Ureter (tissue), 1 donor: Measurements from ENCODE around the gene KRT1. TPM values are rescaled to one million over a fixed set of nuclear protein-coding genes. Genes with fewer than 3 reads are reported as not detected.
"Not testable (repeated sequence)": the region's sequence is repeated elsewhere in the genome, so short reads cannot be mapped to it uniquely, and the experiment has no call there.

Source experiments
- DNase-seq: peaks from one replicate; pipeline ENCODE4 v3.0.0-alpha.2; 2020; ENCODE audit warnings: low spot score
- total RNA-seq: library from RNA; stranded (reverse); gene quantifications from one replicate; pipeline ENCODE4 v1.2.4, GENCODE V29; 2023
- donor health status: DM: yes; HTN: yes; CAD: no.

KRT1 gene
- not detected for total RNA-seq

- DNase-seq = no peak
Measured at GRCh38 chr12:52680363-52680762, at the start of gene KRT1. Gene KRT1, minus strand, starts transcription at chr12:52680407. Its CDS starts 59 bp downstream, at chr12:52680348.

- DNase-seq = no peak
Measured at GRCh38 chr12:52729147-52729546, 48.9 kb upstream of the KRT1 start.

GRCh38 chr12:52728374-52728773 is 48.2 kb upstream of the KRT1 start:
- no peak for DNase-seq

- DNase-seq = no peak
Measured at GRCh38 chr12:52727037-52727436, 46.8 kb upstream of the KRT1 start.

GRCh38 chr12:52726451-52726850 is 46.2 kb upstream of the KRT1 start:
- no peak for DNase-seq

GRCh38 chr12:52724384-52724783 is 44.2 kb upstream of the KRT1 start:
- no peak for DNase-seq

GRCh38 chr12:52722680-52723079 is 42.5 kb upstream of the KRT1 start:
- no peak for DNase-seq

GRCh38 chr12:52721838-52722470 is 41.7 kb upstream of the KRT1 start:
- DNase-seq = no peak

- no peak for DNase-seq
Measured at GRCh38 chr12:52720365-52720886, 40.2 kb upstream of the KRT1 start.

- no peak for DNase-seq
Measured at GRCh38 chr12:52716061-52716460, 35.9 kb upstream of the KRT1 start.

- no peak for DNase-seq
Measured at GRCh38 chr12:52715416-52715815, 35.2 kb upstream of the KRT1 start.

GRCh38 chr12:52714887-52715281 is 34.7 kb upstream of the KRT1 start:
- no peak for DNase-seq

GRCh38 chr12:52713960-52714886 is 34.0 kb upstream of the KRT1 start:
- DNase-seq = no peak

GRCh38 chr12:52712122-52712521 is 31.9 kb upstream of the KRT1 start:
- not testable (repeated sequence) for DNase-seq

- DNase-seq = no peak
Measured at GRCh38 chr12:52710730-52711129, 30.5 kb upstream of the KRT1 start.

GRCh38 chr12:52708010-52708409 is 27.8 kb upstream of the KRT1 start:
- no peak for DNase-seq

GRCh38 chr12:52704464-52704863 is 24.3 kb upstream of the KRT1 start:
- no peak for DNase-seq

- DNase-seq = no peak
Measured at GRCh38 chr12:52703878-52704277, 23.7 kb upstream of the KRT1 start.

- no peak for DNase-seq
Measured at GRCh38 chr12:52703424-52703823, 23.2 kb upstream of the KRT1 start, which contains the start of gene KRT77. Gene KRT77, minus strand, starts transcription at chr12:52703524. Its CDS starts 90 bp downstream, at chr12:52703434.

GRCh38 chr12:52702338-52702737 is 22.1 kb upstream of the KRT1 start:
- DNase-seq = no peak

- no peak for DNase-seq
Measured at GRCh38 chr12:52701281-52701680, 21.1 kb upstream of the KRT1 start.

GRCh38 chr12:52699960-52700359 is 19.8 kb upstream of the KRT1 start:
- DNase-seq = no peak

- DNase-seq = no peak
Measured at GRCh38 chr12:52699373-52699772, 19.2 kb upstream of the KRT1 start.
